ENCODE results near the gene KCNJ16.

The KCNJ16 gene

GRCh38 chr17:70078994-70079531, 4.0 kb downstream of the KCNJ16 start:
- Histone ChIP-seq H3K36me3 (replicated peaks; ENCODE audit: low read depth, low read length) (no peaks in the 10 kb centered on the region), H3K4me1 (ENCODE audit: low read length) (no peaks in the 10 kb centered on the region), H3K27ac (ENCODE audit: low read length) (no peak overlapping the region), H3K79me2 (ENCODE audit: low read length) (no peaks in the 10 kb centered on the region), H3K9me3 (ENCODE audit: insufficient read depth, low read length) (no peaks in the 10 kb centered on the region), H3K9ac (ENCODE audit: low read length) (no peak overlapping the region), H3K27me3 (ENCODE audit: low read depth, low read length) (no peaks in the 10 kb centered on the region), H3K4me2 (ENCODE audit: low read length) (no peak overlapping the region), H3K4me3 (ENCODE audit: low read length) (no peak overlapping the region), H4K20me1 (ENCODE audit: insufficient read depth, low read length) (no peaks in the 10 kb centered on the region), H2AFZ (ENCODE audit: low read depth, low read length) (no peak overlapping the region)
- TF ChIP-seq, protein P1, sequence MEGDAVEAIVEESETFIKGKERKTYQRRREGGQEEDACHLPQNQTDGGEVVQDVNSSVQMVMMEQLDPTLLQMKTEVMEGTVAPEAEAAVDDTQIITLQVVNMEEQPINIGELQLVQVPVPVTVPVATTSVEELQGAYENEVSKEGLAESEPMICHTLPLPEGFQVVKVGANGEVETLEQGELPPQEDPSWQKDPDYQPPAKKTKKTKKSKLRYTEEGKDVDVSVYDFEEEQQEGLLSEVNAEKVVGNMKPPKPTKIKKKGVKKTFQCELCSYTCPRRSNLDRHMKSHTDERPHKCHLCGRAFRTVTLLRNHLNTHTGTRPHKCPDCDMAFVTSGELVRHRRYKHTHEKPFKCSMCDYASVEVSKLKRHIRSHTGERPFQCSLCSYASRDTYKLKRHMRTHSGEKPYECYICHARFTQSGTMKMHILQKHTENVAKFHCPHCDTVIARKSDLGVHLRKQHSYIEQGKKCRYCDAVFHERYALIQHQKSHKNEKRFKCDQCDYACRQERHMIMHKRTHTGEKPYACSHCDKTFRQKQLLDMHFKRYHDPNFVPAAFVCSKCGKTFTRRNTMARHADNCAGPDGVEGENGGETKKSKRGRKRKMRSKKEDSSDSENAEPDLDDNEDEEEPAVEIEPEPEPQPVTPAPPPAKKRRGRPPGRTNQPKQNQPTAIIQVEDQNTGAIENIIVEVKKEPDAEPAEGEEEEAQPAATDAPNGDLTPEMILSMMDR (IDR thresholded peaks at IDR 0.05; ENCODE audit: low read depth, low read length) = no peak
- no peak for TF ChIP-seq EZH2phosphoT487 (IDR thresholded peaks at IDR 0.05; ENCODE audit: low read depth)

GRCh38 chr17:70080541-70081347, 5.7 kb downstream of the KCNJ16 start:
- Histone ChIP-seq H3K27me3 (ENCODE audit: low read depth, low read length) (no peaks in the 10 kb centered on the region), H3K4me1 (ENCODE audit: low read length) (no peaks in the 10 kb centered on the region), H4K20me1 (ENCODE audit: insufficient read depth, low read length) (no peaks in the 10 kb centered on the region), H3K4me2 (ENCODE audit: low read length) (no peak overlapping the region), H2AFZ (ENCODE audit: low read depth, low read length) (no peak overlapping the region), H3K4me3 (ENCODE audit: low read length) (no peak overlapping the region), H3K27ac (ENCODE audit: low read length) (no peak overlapping the region), H3K36me3 (replicated peaks; ENCODE audit: low read depth, low read length) (no peaks in the 10 kb centered on the region), H3K9me3 (ENCODE audit: insufficient read depth, low read length) (no peaks in the 10 kb centered on the region), H3K79me2 (ENCODE audit: low read length) (no peaks in the 10 kb centered on the region), H3K9ac (ENCODE audit: low read length) (no peak overlapping the region)
- no peak for TF ChIP-seq EZH2phosphoT487 (IDR thresholded peaks at IDR 0.05; ENCODE audit: low read depth)
- TF ChIP-seq, protein P1 (IDR thresholded peaks at IDR 0.05; ENCODE audit: low read depth, low read length) = no peak

DNA sequence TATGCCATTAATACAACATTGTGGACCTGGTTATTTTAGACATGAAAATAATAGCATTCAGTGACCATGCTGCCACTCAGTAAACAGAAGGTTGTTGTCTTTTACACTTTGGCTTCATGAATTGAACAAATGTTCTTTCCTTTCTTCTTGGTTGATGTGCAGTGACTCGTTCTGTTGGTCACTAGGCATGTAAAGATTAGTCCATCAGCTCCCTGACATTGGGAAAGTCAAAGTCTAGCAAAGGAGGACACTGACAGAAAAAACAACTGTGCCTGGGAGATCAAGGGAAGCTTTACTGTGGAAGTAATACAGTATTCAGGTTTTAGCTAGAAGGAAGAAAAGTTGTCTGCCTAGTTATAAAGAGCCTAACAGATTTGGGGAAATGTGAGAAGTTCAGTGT, 6.9 kb downstream of the KCNJ16 start:
- Histone ChIP-seq H3K9me3 (ENCODE audit: insufficient read depth, low read length) (no peaks in the 10 kb centered on the region), H2AFZ (ENCODE audit: low read depth, low read length) (no peak overlapping the region), H3K9ac (ENCODE audit: low read length) (no peak overlapping the region), H3K4me2 (ENCODE audit: low read length) (no peak overlapping the region), H4K20me1 (ENCODE audit: insufficient read depth, low read length) (no peaks in the 10 kb centered on the region), H3K79me2 (ENCODE audit: low read length) (no peaks in the 10 kb centered on the region), H3K4me1 (ENCODE audit: low read length) (no peaks in the 10 kb centered on the region), H3K36me3 (replicated peaks; ENCODE audit: low read depth, low read length) (no peaks in the 10 kb centered on the region), H3K27ac (ENCODE audit: low read length) (no peak overlapping the region), H3K27me3 (ENCODE audit: low read depth, low read length) (no peaks in the 10 kb centered on the region), H3K4me3 (ENCODE audit: low read length) (no peak overlapping the region)
- TF ChIP-seq, protein P1 (IDR thresholded peaks at IDR 0.05; ENCODE audit: low read depth, low read length) = no peak
- TF ChIP-seq EZH2phosphoT487 (IDR thresholded peaks at IDR 0.05; ENCODE audit: low read depth) = no peak

GRCh38 chr17:70084476-70084875, 9.5 kb downstream of the KCNJ16 start:
- no peak overlapping the region for H3K4me2 ChIP-seq (ENCODE audit: low read length)
- no peaks in the 10 kb centered on the region for H3K79me2 ChIP-seq (ENCODE audit: low read length)
- H4K20me1 ChIP-seq (ENCODE audit: insufficient read depth, low read length) = no peaks in the 10 kb centered on the region
- H3K36me3 ChIP-seq (replicated peaks; ENCODE audit: low read depth, low read length) = no peaks in the 10 kb centered on the region
- no peaks in the 10 kb centered on the region for H3K27me3 ChIP-seq (ENCODE audit: low read depth, low read length)
- no peak overlapping the region for H2AFZ ChIP-seq (ENCODE audit: low read depth, low read length)
- no peak overlapping the region for H3K9ac ChIP-seq (ENCODE audit: low read length)
- no peak overlapping the region for H3K4me3 ChIP-seq (ENCODE audit: low read length)
- H3K9me3 ChIP-seq (ENCODE audit: insufficient read depth, low read length) = no peaks in the 10 kb centered on the region
- no peak for TF ChIP-seq EZH2phosphoT487 (IDR thresholded peaks at IDR 0.05; ENCODE audit: low read depth)
- TF ChIP-seq, protein P1 (IDR thresholded peaks at IDR 0.05; ENCODE audit: low read depth, low read length) = no peak
- no peaks in the 10 kb centered on the region for H3K4me1 ChIP-seq (ENCODE audit: low read length)
- no peak overlapping the region for H3K27ac ChIP-seq (ENCODE audit: low read length)

Measured in OCI-LY3 (cell line).